ENCODE results near the gene ATP2C2.

The ATP2C2 gene

DNA sequence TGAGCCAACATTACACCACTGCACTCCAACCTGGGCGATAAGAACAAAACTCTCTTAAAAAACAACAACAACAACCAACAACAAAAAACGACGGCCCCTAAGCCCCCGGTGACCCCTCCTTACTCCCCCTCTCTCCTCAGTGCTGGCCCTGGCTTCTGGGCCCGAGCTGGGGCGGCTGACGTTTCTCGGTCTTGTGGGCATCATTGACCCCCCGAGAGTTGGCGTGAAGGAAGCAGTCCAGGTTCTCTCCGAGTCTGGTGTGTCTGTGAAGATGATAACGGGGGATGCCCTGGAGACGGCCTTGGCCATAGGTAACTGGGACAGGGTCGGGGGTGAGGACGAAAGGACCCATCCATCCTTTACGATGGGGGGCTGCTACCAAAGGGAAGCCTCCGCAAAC is 83.4 kb downstream of the ATP2C2 start:
- DNase-seq (ENCODE audit: low read depth): no peak

DNA sequence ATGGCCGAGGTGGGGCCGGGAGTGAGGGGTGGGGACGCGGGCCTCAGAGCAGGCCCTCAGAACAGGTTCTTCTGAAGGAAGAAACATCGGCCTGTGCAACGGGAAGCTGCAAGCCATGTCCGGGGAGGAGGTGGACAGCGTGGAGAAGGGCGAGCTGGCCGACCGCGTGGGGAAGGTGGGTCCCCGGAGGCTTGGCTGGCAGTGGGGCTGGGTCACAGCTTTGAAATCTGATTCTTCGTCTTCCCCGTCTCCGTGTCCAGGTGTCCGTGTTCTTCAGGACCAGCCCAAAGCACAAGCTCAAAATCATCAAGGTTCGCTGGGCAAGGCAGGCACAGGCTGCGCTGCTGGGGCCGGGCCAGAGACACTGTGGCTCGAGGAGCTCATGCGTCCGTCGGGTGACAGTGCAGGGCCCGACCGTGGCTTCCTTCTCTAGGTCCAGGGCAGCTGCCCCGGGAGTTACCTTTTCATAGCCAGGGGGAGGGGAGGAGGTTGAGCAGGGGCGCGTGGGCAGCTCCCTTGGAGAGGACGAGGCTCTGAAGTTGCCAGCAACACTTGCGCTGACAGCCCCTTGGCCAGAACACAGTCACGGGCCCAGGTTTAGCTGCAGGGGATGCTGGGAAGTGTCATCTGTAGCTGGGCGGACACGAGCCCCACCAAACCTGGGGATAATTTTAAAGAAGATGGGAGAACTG is 84.9 kb downstream of the ATP2C2 start:
- DNase-seq (ENCODE audit: low read depth): no peak

DNA sequence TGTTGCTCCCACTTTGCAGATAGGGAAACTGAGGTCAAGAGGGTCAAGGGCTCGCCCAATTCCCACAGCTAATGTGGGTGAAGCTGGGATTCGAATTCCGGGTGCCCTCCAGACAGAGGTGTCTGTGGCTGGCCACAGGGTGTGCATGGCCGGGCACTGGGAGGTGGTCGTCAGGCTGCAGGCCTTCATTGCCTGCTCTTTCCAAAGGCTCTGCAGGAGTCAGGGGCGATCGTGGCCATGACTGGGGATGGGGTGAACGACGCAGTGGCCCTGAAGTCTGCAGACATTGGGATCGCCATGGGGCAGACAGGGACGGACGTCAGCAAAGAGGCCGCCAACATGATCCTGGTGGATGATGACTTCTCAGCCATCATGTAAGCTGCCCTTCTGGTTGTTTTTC is 86.3 kb downstream of the ATP2C2 start:
- no peak for DNase-seq (ENCODE audit: low read depth)

DNA sequence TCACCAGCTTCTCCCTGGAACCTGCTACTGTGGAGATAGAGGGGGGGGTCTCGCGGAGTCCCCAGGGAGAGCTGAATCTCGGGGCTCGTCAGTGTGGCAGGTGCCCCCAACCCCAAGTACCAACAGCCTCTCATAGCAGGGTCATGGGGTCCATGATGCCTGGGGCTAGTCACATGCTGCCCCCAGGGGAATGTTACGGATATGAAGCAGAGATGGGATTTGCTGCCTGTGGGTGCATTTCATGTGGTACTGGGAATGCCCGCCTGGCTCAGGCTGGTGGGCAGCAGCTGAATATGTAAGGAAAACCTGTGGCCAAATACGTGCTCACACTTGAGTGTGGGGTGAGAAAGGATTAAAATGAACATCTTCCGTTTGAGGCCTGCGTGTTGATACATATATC is 86.7 kb downstream of the ATP2C2 start:
- no peak for DNase-seq (ENCODE audit: low read depth)

DNA sequence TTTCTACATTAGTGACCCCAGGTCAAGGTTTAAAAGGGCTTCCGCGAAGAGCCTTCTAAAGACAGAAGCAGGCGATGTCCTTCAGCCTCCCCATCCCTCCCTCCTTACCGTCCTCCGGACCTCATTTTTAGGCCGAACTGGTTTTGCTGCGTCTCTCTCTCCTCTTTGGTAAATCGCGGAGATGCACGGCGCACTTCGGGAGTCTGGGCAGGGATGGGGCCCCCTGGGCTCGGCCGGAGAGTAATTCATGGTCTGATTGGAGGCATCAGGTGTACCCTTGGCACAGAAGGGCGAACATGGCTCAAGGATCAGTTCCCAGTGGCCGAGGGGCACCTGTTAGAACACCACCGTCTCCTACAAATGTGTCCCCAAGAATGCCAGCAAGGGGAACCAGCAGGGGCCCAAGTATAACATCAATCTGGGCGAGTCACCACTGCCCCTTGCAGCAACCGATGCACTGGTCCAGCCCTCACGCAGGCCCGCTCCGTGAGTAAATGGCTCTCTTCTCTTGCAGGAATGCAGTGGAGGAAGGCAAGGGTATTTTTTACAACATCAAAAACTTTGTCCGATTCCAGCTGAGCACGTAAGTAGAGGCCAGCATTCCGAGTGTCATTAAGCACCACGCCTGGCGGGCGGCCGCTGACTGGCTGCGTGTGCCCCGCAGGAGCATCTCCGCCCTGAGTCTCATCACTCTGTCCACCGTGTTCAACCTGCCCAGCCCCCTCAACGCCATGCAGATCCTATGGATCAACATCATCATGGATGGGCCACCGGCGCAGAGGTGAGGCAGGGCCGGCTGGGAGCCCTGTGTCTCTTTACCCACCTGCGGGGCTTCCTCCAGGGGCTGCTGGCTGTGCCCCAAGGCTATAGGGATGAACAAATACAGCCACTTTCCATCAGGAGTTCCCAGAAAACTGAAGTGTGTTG is 90.5 kb downstream of the ATP2C2 start:
- DNase-seq (ENCODE audit: low read depth): no peak

DNA sequence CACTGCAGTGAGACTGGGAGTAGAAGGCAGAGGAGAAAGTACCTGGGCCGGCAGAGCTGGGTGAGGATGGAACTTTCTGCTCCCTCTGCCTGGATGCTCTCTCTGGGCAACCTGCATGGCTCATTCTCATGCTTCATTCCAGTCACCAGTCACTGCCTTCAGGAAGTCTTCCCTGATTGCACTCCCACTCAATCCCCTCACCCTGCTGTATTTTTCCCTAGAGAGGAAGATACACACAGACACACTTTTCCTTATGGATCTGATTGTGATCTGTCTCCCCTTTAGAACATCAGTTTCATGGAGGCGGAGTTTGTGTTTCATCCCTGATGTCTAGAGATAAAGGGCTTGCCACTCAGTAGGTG is 91.2 kb downstream of the ATP2C2 start:
- no peak for DNase-seq (ENCODE audit: low read depth)

DNA sequence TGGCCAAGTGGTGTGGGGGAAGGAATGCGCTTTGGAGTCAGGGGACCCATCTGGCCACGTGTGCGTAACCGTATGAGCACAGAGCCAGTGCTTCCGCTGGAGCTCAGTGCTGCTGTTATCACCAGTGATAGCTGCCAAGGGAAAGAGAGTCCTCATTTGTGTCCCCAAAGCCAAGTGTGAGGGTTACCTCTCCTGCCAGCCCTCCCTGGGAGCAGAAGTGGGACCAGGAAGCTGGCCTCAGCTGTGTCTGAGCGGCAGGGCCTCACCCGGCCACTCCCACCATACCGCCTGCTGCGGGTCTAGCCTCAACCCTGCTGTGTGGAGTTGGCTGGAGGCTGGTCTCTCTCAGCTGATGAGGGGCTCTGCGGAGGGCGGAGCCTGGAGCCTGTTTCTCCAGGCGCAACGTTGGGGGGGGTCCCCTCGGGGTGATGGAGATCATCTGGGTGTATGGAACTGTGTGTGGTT is 91.6 kb downstream of the ATP2C2 start:
- no peak for DNase-seq (ENCODE audit: low read depth)

DNA sequence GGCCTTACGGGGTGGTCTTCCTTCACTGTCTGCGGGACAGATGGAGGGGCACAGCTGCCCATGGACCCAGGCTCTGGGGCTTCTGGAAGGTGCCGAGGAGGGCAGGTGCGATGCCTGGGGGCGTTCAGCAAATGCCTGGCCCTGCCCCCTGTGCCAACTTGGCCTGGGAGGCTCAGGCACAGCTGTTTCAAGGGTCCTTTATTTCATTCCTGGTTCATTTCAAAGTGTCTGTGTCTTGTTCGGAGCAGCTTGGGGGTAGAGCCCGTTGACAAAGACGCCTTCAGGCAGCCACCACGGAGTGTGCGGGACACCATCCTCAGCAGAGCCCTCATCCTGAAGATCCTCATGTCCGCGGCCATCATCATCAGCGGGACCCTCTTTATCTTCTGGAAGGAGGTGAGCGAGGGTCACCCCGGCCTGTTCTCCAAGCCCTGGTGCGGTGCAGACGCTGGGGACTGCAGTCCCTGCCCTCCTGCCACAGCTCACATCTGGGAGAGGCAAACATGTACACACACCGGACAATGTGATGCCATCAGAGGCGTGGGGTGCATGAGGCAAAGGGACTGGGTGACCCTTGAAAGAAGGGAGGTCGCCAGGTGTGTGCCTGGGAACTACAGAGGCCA is 92.2 kb downstream of the ATP2C2 start:
- DNase-seq (ENCODE audit: low read depth): no peak

DNA sequence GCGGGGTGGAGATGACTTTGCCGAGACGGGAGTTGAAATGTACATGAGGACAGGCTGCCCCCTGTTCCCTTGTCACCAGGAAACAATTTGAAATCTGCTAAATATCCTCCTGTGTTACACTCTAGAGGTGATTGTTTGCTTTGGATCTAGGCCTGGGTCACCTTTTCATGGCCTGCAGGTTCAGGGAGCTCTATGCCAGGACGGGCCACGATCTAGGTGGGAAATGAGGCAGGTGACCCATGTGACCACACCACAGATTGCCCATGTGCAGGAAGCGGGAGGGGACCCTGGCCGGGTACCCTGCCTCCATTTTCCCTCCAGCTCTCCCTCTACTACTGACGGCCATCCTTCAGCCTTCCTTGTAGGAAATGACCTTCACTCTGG is 92.7 kb downstream of the ATP2C2 start:
- no peak for DNase-seq (ENCODE audit: low read depth)

DNA sequence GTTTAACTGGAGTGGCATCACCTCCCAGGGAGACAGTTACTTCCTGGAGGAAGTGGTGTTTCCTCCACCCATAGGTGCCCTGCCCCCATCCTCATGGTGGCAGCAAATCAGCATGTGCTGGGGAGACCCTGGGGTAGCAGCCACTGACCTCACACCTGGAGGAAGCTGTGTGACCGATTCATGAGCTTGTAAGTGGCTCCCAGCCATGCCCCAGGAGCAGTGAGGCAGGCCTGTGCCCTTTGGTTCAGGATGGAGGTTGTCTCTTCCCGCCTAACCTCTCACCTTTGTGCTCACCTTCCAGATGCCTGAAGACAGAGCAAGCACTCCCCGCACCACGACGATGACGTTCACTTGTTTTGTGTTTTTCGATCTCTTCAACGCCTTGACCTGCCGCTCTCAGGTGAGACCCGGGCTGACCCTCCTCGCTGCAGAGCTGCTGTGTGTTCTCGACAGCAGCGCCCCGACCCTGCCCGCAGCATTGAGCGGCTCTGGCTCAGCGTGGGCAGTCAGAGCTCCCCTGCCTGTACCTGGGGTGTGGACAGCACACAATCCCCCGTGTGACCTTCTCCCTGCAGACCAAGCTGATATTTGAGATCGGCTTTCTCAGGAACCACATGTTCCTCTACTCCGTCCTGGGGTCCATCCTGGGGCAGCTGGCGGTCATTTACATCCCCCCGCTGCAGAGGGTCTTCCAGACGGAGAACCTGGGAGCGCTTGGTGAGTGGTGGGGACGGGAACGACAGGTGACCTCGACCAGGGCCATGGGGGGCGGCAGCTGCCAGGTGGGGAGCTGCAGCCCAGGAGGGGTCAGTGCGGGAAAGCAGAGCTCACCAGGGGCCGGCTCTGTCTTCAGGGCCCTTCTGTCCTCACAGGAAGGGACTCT is 93.3 kb downstream of the ATP2C2 start:
- no peak for DNase-seq (ENCODE audit: low read depth)

DNA sequence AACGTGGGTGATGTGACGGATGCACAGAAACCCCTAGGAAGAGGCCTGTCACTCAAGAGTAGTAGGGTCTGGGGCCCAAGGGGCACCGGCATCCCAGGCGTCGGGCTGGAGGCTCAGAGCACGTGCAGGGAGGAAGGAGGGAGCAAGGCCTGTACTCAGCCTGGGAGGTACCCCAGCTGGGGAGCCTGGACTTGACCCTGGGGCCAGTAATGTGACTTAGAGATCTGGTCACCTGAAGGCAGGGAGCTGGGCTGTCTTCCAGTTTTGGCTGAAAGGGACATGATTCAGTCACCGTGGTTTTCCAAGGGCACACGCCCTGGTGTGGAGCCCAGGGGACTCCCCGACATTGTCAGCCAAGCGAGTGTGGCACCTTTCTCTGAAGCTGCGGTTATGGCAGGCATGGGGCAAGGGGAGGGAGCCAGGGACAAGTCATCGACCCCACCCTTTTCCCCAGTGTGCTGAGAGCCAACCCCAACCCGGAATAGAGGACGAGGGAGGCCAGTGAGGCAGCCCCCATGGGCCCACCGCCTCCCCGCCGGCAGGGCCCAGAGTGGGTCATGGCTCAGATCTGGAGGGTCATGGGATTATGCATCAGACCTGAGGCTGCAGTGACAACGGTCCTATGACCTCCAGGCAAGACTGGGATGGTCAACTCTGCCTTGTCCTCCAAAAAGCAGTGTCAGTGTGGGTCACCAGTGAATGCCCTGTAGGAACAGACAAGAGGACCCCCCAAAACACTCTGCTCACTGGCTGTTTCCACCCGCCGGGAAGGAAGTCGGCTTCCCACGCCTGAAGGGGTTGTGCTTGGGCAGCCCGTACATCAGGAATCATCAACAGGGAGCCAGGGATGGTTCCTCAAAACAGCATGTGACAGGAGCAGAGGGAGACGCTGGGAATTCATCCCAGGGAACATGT is 94.2 kb downstream of the ATP2C2 start:
- DNase-seq (ENCODE audit: low read depth): no peak

DNA sequence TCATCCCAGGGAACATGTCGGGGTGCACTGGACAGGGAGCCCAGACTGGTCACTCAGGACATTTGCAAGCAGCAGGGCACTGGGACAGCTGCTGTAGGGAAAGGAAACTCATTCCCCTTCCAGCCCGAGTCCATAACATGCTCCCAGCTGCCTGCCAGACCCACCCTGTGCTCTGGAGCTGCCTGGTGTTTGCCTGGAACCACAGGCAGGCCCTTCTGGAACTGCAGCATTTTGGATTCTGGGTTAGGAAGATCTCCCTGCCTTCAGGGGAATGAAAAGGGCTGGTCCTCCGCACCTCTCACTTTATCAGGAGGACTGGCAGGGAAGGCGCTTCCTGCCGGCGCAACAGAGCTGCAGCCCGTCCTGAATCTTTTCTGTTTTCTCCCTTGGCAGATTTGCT is 94.9 kb downstream of the ATP2C2 start:
- no peak for DNase-seq (ENCODE audit: low read depth)

DNA sequence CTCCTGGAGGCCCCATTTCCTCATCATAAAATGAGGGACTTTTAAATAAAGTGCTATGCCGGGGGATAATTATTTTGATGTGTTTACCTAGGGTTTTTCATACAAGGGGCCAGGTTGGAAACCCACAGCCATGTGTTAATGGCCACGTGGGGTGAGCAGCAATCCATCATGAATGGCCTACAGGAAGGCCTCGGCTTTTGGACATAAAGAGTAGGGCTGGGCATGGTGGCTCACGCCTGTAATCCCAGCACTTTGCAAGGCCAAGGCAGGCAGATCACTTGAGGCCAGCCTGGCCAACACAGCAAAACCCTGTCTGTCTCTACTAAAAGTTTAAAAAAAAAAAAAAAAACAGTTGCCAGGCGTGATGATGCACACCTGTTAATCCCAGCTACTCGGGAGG is 95.8 kb downstream of the ATP2C2 start:
- no peak for DNase-seq (ENCODE audit: low read depth)

DNA sequence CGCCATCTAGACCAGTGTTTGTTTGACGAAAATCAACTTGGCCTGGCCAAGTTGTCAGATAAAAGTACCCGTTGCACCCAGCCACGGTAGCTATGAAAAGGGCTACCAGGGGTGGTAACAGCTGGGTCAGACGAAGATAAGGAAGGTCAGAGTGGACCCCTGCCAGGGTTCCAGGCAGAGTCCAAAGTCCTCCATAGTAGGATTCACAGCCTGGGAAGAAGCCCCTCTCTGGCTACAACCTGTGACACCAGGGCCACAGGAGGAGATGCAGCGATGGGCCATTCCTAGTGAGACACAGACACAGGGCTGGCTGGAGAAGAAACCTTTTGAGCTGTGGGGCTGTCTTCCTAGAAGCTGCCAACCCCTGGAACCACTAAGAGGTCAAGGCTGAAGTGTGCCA is 96.8 kb downstream of the ATP2C2 start:
- DNase-seq (ENCODE audit: low read depth): no peak

DNA sequence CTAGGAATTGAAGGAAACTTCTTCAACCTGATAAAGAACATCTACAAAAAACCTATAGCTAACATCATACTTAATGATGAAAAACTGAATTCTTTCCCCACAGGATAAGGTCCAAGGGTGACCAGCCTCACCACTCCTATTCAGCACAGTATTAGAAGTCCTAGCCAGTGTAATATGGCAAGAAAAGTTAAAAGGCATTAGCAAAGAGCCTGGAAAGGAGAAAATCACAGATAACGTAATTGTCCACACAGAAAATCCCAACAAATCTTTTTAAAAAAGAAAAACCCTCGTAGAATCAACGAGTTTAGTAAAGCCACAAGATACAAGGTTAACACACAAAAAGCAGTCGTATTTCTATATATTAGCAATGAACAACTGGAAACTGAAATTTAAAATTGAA is 98.4 kb downstream of the ATP2C2 start:
- DNase-seq (ENCODE audit: low read depth): no peak

DNA sequence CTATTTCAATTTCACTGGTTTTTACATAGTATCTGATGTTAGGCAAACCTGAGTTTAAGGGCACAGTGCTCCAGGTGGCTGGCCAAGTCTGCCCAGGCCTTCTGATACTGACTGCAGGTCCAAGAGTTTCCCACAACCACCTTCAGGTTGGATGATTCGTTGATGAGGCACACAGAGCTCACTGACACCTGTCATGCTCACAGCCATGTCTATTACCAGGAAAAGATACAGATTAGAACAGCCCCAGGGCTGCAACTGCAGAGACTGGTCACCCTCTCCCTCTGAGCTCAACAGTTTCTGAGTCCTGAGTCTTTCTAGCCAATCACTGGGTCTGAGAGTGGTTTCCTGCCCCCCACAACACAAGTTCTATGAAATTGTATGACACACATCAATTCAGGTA is 98.9 kb downstream of the ATP2C2 start:
- DNase-seq (ENCODE audit: low read depth): no peak

DNA sequence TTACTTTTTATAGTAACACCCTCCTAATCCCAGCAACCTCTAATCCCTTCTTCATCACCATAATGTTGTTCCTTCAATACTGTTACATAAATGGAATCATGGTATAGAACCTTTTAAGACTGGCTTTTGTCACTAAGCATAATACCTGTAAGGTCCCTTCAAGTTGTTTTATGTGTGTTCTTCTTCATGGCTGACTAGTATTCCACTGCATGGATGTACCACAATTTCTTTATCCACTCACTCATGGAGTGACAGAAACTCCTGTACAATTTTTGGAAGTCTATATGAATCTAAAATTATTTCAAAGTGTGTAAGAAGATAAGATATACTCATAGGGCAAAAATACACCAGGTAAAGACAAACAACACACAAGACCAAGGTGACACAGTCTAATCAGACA is 99.4 kb downstream of the ATP2C2 start:
- no peak for DNase-seq (ENCODE audit: low read depth)

DNA sequence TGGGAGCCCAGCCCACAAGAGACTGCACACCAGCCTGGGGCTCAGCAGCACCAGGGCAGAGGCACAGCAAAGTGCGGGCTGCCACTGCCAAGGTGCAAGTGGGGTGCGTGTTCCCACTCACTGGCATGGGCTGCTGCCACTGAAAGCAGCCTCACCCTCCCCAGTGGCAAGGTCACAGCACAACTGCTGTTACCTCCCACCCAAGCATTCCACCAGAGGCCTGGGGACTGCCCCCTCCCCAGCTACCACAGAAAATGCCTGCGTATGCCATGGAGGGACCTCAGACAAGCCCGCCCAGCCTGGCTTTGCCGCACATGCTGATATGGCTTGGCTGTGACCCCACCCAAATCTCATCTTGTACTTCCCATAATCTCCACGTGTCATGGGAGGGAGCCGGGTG is 103.0 kb downstream of the ATP2C2 start:
- no peak for DNase-seq (ENCODE audit: low read depth)

DNA sequence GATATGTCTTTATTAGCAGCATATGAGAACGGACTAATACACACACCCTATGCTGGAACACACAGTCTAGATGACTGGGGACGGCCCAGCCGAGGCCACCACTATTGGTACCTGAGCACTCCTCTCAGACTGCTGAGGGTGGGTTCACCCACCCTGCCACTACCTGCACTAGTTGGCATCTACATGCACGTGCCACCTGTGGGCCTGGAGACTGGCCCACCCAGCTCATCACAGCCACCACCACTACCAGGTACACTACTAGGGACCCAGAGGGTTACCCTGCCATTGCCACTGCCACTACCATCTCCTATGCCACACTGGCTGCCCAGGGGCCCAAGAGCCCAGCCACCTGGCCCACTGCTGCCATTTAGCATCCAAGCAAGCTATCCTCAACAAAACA is 103.6 kb downstream of the ATP2C2 start:
- DNase-seq (ENCODE audit: low read depth): no peak

DNA sequence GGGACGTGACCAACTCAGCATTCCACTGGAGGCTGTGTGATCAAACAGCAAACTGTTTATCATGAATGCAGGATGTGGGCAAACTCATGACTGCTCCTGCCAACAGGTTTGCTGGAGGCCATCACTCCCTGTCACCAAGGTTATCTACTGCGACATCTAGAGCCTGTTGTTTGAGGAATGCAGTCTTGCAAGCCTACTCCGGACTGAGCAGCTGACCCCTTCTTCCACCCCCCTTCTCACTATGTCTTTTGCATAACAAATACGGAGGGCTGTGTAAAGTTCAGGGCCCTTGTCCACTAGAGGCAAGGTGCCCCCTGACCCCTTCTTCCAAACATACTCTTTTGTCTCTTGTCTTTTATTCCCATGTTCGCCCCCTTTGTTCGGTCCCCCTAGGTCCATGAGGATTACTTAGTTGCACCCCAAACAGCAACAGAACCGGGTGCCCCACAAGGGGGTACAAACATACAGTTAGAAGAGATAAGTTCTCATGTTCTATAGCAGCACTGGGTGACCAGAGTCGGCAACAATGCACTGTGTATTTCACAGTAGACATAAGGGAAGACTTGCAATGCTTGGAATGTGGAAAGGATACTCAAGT is 107.4 kb downstream of the ATP2C2 start:
- no peak for DNase-seq (ENCODE audit: low read depth)

DNA sequence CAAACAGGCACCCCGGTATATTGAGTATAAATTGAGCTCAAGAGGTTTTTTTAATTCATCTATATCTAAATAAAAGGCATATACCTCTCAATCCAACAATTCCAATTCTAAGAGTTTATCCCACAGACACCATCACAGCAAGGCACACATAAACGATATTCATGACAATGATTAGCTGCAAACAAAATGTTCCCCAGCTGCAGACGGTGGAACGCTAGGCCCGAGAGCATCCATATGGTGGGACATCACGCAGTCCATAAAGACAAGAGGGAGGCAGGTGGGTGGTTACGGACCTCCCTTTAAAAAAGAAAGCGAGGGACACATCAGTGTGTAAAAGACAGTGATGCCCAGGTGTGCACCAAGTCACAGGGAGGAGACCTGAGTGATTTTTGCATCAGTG is 108.1 kb downstream of the ATP2C2 start:
- DNase-seq (ENCODE audit: low read depth): no peak
